GM13976 (cell line): ENCODE measurements around the gene SVIL.
"Not testable (repeated sequence)": the region's sequence is repeated elsewhere in the genome, so short reads cannot be mapped to it uniquely, and the experiment has no call there.

Source experiments
- DNase-seq: peaks from one replicate; pipeline ENCODE4 v3.0.0; 2012; ENCODE audit warnings: low spot score
- in situ Hi-C: fragments of 300-500 bp; cut with MboI; formaldehyde crosslinking; loops from one replicate; pipeline ENCODE4 v1.12.0; 2022; ENCODE audit warnings: low sequenced_read_pairs, mixed read lengths, inconsistent platforms; ENCODE audit not compliant: unreplicated experiment
- TF ChIP-seq, protein P1 (sequence below): IDR thresholded peaks from 2 replicates; pipeline ENCODE4 v1.5.1; 2012; ENCODE audit warnings: borderline replicate concordance, mild to moderate bottlenecking; ENCODE audit not compliant: insufficient read depth; ENCODE audit errors: extremely low read depth, missing control alignments, control extremely low read depth

SVIL gene

DNA sequence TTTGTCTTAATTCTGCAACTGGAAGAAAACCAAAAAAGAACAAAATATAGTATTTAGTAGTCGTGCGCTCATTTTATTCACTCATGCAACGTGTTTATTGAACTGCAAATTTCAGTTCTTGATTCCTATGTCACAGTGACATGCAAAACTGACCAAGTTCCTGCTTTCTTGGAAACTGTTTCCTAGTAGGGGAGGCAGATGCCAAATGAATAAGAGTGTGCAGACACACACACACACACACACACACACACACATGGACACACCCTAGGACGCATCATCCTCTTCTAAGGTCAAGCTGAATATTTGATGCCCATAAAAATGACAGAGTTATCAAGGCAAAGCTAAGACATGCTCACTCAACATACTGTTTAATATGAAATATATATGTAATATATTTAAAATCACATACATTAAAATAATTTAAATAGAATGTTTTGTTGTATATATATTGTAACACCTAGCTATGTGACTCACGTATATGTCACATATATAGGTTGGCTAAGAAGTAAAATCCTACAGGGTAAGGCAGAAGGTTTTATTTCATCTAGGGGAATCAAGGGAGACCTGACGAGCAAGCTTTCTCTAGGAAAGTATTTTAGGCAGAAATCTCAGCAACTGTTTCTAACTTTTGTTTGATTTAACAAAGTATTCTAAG is 79.6 kb downstream of the SVIL start:
- TF ChIP-seq, protein P1, sequence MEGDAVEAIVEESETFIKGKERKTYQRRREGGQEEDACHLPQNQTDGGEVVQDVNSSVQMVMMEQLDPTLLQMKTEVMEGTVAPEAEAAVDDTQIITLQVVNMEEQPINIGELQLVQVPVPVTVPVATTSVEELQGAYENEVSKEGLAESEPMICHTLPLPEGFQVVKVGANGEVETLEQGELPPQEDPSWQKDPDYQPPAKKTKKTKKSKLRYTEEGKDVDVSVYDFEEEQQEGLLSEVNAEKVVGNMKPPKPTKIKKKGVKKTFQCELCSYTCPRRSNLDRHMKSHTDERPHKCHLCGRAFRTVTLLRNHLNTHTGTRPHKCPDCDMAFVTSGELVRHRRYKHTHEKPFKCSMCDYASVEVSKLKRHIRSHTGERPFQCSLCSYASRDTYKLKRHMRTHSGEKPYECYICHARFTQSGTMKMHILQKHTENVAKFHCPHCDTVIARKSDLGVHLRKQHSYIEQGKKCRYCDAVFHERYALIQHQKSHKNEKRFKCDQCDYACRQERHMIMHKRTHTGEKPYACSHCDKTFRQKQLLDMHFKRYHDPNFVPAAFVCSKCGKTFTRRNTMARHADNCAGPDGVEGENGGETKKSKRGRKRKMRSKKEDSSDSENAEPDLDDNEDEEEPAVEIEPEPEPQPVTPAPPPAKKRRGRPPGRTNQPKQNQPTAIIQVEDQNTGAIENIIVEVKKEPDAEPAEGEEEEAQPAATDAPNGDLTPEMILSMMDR = no peak
- no peak for DNase-seq
- in situ Hi-C loops = no loop called here

DNA sequence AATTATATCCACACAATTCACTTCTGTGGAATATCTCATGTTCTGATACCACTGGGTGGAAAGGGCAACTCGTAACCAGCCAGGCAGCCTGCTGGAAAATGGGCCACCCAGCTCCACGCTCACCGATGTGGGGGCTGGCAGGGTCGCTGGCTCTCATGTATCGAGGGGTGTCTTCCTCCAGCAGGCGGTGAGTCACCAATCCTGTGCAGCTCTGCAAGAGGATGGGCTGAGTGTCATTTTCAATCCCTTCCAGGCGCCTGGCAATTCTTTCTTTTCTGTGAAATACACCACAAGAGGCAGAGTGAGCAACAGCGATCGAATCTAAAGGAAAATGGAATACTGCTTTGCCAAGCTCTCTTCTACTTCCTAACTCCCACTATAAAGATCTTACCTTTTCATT is 80.1 kb downstream of the SVIL start:
- in situ Hi-C loops = no loop called here
- TF ChIP-seq, protein P1 = no peak
- DNase-seq = no peak

DNA sequence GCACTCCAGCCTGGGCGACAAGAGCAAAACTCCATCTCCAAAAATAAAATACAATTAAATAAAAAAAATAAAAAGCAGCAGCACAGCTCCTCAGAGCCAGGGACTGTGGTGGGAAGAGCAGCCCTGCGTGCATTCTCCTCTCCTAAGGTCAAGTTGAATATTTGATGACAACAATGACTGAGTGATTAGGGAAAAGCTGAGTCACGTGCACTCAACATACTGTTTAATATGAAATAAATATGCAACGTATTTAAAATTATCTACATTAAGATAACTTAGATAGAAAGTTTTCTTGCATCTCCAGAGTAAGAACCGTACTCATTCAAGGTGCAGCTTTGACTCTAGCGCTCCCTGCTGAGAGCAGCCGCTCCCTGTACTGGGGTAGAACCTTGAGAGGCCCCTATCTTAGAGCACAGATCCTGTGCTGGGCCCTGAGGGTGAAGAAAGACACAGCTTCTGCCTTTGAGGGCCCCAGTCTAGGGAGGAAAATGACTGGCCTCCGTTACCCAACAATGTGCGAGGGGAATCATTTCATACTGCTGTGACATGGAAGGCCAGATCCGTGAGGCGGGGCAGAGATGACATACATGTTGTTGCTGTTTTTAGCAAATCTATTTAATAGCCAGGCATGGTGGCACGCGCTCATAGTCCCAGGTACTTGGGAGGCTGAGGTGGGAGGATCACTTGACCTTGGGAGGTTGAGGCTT is 81.1 kb downstream of the SVIL start:
- TF ChIP-seq, protein P1 = no peak
- in situ Hi-C loops = no loop called here
- DNase-seq = no peak

DNA sequence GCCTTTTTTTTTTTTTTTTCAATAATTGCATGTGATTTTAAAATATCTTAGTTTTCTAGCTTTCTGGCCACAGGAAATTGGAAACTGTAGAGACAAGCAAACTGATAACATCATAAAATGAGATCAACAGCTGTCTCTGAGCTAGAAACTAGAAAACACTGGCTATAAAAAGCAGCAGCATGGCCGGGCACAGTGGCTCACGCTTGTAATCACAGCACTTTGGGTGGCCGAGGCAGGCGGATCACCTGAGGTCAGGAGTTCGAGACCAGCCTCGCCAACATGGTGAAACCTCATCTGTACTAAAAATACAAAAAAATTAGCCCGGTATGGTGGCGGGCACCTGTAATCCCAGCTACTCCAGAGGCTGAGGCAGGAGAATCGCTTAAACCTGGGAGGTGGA is 81.7 kb downstream of the SVIL start:
- DNase-seq, in situ Hi-C loops: not testable (repeated sequence)

DNA sequence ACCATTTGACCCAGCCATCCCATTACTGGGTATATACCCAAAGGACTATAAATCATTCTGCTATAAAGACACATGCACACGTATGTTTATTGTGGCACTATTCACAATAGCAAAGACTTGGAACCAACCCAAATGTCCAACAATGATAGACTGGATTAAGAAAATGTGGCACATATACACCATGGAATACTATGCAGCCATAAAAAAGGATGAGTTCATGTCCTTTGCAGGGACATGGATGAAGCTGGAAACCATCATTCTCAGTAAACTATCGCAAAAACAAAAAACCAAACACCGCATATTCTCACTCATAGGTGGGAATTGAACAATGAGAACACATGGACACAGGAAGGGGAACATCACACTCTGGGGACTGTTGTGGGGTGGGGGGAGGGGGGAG is 85.3 kb downstream of the SVIL start:
- in situ Hi-C loops, DNase-seq: not testable (repeated sequence)

DNA sequence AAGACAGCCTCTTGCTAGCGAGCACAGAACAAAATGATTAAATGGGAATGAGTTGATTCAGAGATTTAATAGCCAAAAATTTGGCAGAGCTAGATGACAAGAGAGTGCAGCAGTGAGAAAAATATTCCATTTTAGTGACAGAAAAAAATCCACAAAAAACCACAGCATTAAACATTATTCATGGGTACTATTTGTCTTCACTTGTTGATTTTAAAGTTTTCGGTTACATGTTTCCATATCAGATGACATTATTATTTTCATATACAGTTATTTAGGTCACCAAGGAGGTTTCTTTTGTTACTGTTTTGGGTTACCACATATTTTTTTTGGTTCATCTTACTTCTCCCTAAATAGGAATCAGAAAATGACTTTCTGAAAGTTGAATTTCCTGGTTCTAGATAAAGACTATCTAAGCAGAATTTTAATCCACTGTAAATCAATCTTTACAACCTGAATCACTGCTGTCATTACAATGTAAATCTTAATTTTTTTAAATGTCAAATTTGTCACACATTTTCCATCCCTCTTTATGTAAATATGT is 87.9 kb downstream of the SVIL start:
- TF ChIP-seq, protein P1 = no peak
- DNase-seq = no peak
- in situ Hi-C loops = no loop called here

DNA sequence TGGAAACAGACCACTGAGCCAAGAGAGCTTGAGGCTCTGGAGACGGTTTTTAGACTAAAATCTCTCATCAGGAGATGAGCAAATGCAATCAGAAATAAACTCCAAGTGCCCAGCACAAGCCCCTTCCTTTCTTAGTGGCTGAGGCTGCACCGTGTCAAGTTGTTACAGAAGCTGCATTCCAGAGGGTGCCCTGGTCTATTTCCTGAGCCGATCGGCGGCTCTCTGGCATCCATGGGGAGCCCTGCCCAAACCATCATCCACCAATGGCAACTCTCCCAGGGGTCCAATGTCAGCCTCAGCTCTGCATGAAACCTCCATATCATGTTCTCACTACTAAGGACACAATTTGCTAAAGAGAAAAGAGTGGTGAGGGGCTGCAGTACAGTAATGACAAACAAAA is 89.6 kb downstream of the SVIL start:
- no peak for DNase-seq
- TF ChIP-seq, protein P1 = no peak
- in situ Hi-C loops = no loop called here
